Epidermal melanocyte (primary cell): Measurements from ENCODE around the gene CYP19A1.

Experiments used
- DNase-seq: peaks from one replicate; pipeline ENCODE4 v3.0.0; 2011; ENCODE audit warnings: low spot score; ENCODE audit not compliant: insufficient read length

The CYP19A1 gene

GRCh38 chr15:51338496-51338895, at the start of gene CYP19A1:
Gene CYP19A1 (minus strand): TSS chr15:51338596. CDS start chr15:51242912, 95,684 bp downstream.
- no peak for DNase-seq

GRCh38 chr15:51387699-51388041, 49.3 kb upstream of the CYP19A1 start:
- no peak for DNase-seq

- no peak for DNase-seq
Observed at GRCh38 chr15:51386960-51387698, 48.7 kb upstream of the CYP19A1 start.

- no peak for DNase-seq
Observed at GRCh38 chr15:51386486-51386885, 48.1 kb upstream of the CYP19A1 start.

GRCh38 chr15:51386029-51386428, 47.6 kb upstream of the CYP19A1 start:
- DNase-seq = no peak

GRCh38 chr15:51382787-51383186, 44.4 kb upstream of the CYP19A1 start:
- DNase-seq = peak; percentile 43

- peak; percentile 72 for DNase-seq
Observed at GRCh38 chr15:51380999-51381806, 42.8 kb upstream of the CYP19A1 start.

- no peak for DNase-seq
Observed at GRCh38 chr15:51379390-51379789, 41.0 kb upstream of the CYP19A1 start.

GRCh38 chr15:51378406-51378805, 40.0 kb upstream of the CYP19A1 start:
- no peak for DNase-seq

- DNase-seq = no peak
Observed at GRCh38 chr15:51377038-51377786, 38.8 kb upstream of the CYP19A1 start.

GRCh38 chr15:51375966-51376640, 37.7 kb upstream of the CYP19A1 start:
- no peak for DNase-seq

- no peak for DNase-seq
Observed at GRCh38 chr15:51374131-51374530, 35.7 kb upstream of the CYP19A1 start.

GRCh38 chr15:51371266-51371665, 32.9 kb upstream of the CYP19A1 start:
- no peak for DNase-seq

- no peak for DNase-seq
Observed at GRCh38 chr15:51369451-51369761, 31.0 kb upstream of the CYP19A1 start.

- DNase-seq = no peak
Observed at GRCh38 chr15:51368751-51369450, 30.5 kb upstream of the CYP19A1 start.

- no peak for DNase-seq
Observed at GRCh38 chr15:51368307-51368706, 29.9 kb upstream of the CYP19A1 start.

- DNase-seq = no peak
Observed at GRCh38 chr15:51367322-51367976, 29.1 kb upstream of the CYP19A1 start.

GRCh38 chr15:51366920-51367319, 28.5 kb upstream of the CYP19A1 start:
- no peak for DNase-seq

GRCh38 chr15:51366071-51366470, 27.7 kb upstream of the CYP19A1 start:
- DNase-seq = no peak

GRCh38 chr15:51365417-51365816, 27.0 kb upstream of the CYP19A1 start:
- DNase-seq = no peak

GRCh38 chr15:51363383-51363782, 25.0 kb upstream of the CYP19A1 start:
- DNase-seq = no peak
